GM08714 (cell line): ENCODE results near the gene CYP2B6.
"Not testable (repeated sequence)": the region's sequence is repeated elsewhere in the genome, so short reads cannot be mapped to it uniquely, and the experiment has no call there.

ENCODE experiments used
- H3K4me3 ChIP-seq: fragments of 200-500 bp; sonication (Bioruptor generic); 2 replicates; pipeline ENCODE4 v1.5.1; 2014; ENCODE audit warnings: mild to moderate bottlenecking, low read length, inconsistent platforms
- ZNF274 ChIP-seq: IDR thresholded peaks from 2 replicates; pipeline ENCODE4 v1.6.1; 2012; ENCODE audit warnings: mild to moderate bottlenecking, low read depth, low read length

CYP2B6 gene

DNA sequence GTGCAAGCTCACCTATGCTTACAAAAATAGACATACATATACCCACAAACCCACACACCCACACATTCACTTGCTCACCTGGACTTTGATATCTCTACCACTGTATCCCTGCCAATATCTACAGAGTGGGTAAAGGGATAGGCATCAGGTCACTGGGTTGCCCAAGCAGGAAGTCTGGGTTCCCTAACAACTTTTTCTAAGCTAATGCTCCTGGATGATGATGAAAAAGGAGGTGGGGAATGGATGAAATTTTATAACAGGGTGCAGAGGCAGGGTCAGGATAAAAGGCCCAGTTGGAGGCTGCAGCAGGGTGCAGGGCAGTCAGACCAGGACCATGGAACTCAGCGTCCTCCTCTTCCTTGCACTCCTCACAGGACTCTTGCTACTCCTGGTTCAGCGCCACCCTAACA lies at the start of gene CYP2B6:
TSS of gene CYP2B6 (plus strand) at position 311 of the 410 bp plus-strand sequence. CDS start at position 335, 24 bp downstream.
- H3K4me3 ChIP-seq: no peak within 1 kb of the TSS
- no peak for TF ChIP-seq ZNF274

- no peak overlapping the region for H3K4me3 ChIP-seq
- TF ChIP-seq ZNF274: no peak
Observed at GRCh38 chr19:40941481-40942219, 49.4 kb upstream of the CYP2B6 start.

DNA sequence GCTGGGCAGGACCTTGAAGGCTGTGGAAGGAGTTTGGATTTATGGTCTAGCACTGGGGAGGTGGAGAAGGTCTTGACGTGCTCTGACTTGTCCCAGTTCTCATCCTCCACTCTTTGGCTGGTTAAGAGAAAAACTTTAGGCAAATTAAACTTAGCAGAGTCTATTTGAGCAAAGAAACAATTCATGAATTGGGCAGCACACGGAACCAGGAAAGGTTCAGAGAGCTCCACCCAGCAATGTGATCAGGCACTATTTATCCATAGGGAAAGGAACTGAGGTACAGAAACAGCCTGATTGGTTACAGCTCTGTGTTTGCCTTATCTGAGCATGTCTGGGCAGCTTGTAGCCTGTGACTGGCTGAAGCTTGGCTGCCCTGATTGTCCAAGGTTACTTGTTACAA lies 45.4 kb upstream of the CYP2B6 start:
- no peak for TF ChIP-seq ZNF274
- H3K4me3 ChIP-seq: no peak overlapping the region

GRCh38 chr19:40947114-40947513 lies 44.0 kb upstream of the CYP2B6 start:
- no peak overlapping the region for H3K4me3 ChIP-seq
- TF ChIP-seq ZNF274: no peak

- no peak overlapping the region for H3K4me3 ChIP-seq
- no peak for TF ChIP-seq ZNF274
Observed at GRCh38 chr19:40947573-40947972, 43.5 kb upstream of the CYP2B6 start.

DNA sequence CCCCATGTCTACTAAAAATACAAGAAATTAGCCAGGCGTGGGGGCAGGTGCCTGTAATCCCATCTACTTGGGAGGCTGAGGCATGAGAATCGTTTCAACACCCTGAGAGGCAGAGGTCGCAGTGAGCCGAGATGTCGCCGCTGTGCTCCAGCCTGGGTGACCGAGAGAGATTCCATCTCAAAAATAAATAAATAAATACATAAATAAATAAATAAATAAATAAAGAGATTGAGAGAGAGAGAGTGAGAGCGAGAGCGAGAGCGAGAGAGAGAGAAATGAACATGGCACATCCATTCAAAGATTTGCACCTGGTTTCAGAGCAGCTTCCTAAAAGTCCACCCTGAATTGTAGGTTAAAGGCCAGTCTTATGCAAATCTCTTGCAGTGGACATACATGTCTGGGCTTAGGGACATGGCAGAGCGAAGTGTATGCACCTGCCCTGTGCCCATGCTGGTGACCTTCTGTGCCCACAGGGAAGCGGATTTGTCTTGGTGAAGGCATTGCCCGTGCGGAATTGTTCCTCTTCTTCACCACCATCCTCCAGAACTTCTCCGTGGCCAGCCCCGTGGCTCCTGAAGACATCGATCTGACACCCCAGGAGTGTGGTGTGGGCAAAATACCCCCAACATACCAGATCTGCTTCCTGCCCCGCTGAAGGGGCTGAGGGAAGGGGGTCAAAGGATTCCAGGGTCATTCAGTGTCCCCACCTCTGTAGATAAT lies 42.3 kb upstream of the CYP2B6 start:
- H3K4me3 ChIP-seq: no peak overlapping the region
- TF ChIP-seq ZNF274: no peak

DNA sequence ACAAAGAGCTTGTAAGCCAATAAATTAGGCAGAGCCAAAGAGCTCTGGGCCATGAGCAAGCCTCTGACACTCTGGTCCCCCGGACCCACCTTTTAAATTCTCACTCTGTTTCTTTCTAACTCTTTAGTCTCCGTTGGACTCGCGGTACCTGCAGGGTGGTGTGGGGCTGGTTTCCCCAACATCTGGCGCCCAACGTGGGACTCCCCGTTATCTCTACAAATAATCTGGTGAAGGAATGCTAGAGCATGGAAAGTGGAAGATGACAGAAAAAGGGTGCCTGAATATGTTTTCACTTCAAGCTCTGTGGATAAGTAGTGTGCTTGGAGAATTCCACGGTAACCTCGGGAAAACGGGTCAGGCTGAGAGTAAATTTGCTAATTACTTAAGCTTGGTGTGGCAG lies 36.5 kb upstream of the CYP2B6 start:
- no peak overlapping the region for H3K4me3 ChIP-seq
- TF ChIP-seq ZNF274: no peak

DNA sequence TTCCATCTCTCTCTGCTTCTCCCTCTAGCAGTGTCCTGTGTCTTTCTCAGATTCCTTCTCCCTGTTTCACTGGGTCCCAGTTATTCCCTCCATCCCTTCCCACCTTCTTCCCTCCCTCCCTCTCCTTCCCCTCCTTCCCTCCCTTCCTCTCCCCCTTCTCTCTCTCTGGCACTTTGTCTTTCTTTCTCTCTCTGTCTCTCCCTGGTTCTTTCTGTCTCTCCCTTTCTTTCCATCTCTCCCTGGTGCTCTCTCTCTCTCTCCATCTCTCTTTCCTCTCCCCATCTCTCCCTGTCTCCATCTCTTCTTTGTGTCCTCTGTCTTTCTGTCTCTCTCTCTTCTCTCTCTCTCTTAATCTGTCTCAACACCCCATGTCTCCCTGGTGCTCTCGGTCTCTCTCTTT lies 31.7 kb upstream of the CYP2B6 start:
- no peak overlapping the region for H3K4me3 ChIP-seq
- TF ChIP-seq ZNF274: no peak

GRCh38 chr19:40960062-40960685 lies 30.9 kb upstream of the CYP2B6 start:
- no peak for TF ChIP-seq ZNF274
- no peak overlapping the region for H3K4me3 ChIP-seq

DNA sequence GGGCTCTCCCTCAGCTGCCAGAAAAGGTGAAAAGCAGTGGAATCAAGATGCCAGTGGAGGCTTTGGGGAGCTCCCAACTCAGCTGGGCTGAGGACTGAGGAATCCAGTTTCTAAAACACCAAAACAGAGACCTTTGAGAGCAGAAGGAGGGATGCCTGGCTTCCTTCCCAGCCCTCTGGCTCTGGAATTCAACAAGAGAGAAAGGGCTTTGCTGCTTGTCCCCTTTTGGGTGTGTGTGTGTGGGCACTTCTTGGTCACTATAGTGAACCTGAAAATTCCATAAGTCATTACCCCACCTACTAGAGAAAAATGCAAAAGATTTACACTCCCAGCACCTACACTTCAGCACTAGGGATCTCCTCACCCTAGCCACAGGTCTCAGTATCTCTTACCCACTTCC lies 30.3 kb upstream of the CYP2B6 start:
- no peak for TF ChIP-seq ZNF274
- no peak overlapping the region for H3K4me3 ChIP-seq

- H3K4me3 ChIP-seq: no peak overlapping the region
- TF ChIP-seq ZNF274: no peak
Observed at GRCh38 chr19:40962460-40962961, 28.6 kb upstream of the CYP2B6 start.

- not testable (repeated sequence) for H3K4me3 ChIP-seq
Observed at GRCh38 chr19:40964361-40964760, 26.7 kb upstream of the CYP2B6 start.

- H3K4me3 ChIP-seq: not testable (repeated sequence)
Observed at GRCh38 chr19:40965351-40965750, 25.7 kb upstream of the CYP2B6 start.

GRCh38 chr19:40966591-40966990 lies 24.5 kb upstream of the CYP2B6 start:
- H3K4me3 ChIP-seq: not testable (repeated sequence)

GRCh38 chr19:40968065-40968464 lies 23.0 kb upstream of the CYP2B6 start:
- H3K4me3 ChIP-seq: not testable (repeated sequence)

- not testable (repeated sequence) for H3K4me3 ChIP-seq
Observed at GRCh38 chr19:40969721-40970120, 21.4 kb upstream of the CYP2B6 start.

GRCh38 chr19:40970396-40971345 lies 20.4 kb upstream of the CYP2B6 start:
- not testable (repeated sequence) for H3K4me3 ChIP-seq
